ENCODE results near the gene TGM5.

GRCh38 chr15:43198992-43199391 lies 67.7 kb downstream of the TGM5 start:
- TF ChIP-seq CTCF (IDR thresholded peaks at IDR 0.05; ENCODE audit: low read depth, low read length) = no peak
- no peak for TF ChIP-seq POLR2A (IDR thresholded peaks at IDR 0.05; ENCODE audit: extremely low read depth, insufficient read length)
- TF ChIP-seq MYC (IDR thresholded peaks at IDR 0.05; ENCODE audit: low read depth, low read length) = no peak
